ENCODE data around the gene UBE2L6. TPM values are rescaled to one million over a fixed set of nuclear protein-coding genes. Genes with fewer than 3 reads are reported as not detected.

UBE2L6 gene
- polyA plus RNA-seq, 1 donor from 2014 or later, result 88.0 TPM

DNA sequence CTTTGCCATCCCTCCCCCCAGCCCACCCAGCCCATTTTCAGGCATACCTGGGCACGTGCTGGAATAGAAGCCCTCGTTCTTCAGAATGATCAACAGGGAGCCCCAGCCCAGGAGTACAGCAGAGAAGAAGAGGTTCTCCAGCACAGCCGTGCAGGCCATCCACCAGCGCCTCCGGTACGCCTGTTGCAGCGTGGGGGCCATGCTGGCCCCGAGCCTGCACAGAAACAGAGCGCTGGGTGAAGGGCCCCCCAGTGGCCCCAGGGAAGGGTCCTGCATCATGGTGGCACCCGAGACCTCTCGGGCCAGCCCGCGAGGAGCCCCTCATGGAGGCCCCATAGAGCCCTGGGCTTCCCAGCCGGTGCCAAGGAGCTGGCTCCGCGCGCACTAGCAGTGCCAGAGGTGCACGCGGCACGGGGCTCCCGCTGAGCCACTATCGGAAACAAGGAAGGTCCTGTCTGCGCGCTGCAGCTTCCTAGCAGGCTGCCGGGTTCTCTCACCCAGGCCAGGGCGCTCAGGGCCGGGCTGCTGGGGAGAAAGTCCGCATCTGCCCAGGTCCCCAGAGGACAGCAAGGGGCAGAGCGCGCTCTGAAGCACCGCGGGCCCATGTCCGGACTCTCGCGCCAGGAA lies 53.4 kb downstream of the UBE2L6 start:
- H2AFZ ChIP-seq (ENCODE audit: low read depth, low read length), result no peak overlapping the region
- no peaks in the 10 kb centered on the region for H3K36me3 ChIP-seq (ENCODE audit: insufficient read depth, low read length)
- no peaks in the 10 kb centered on the region for H3F3A ChIP-seq (ENCODE audit: insufficient read depth, low read length, poor library complexity, severe bottlenecking)
- peaks cover 58% of the 10 kb centered on the region for H3K27me3 ChIP-seq (ENCODE audit: insufficient read depth, low read depth, low read length)
- TF ChIP-seq RAD21 (conservative IDR thresholded peaks at IDR 0.05) (no peak), TAF1 (IDR thresholded peaks at IDR 0.05; ENCODE audit: low read depth) (no peak), SMC3 (conservative IDR thresholded peaks at IDR 0.05; ENCODE audit: poor library complexity) (no peak), POLR2AphosphoS5 (IDR thresholded peaks at IDR 0.05) (no peak), MXI1 (conservative IDR thresholded peaks at IDR 0.05; ENCODE audit: poor library complexity, severe bottlenecking) (no peak), EZH2 (IDR thresholded peaks at IDR 0.05; ENCODE audit: borderline replicate concordance, insufficient read depth, low read length, poor library complexity, severe bottlenecking) (no peak), EP300 (conservative IDR thresholded peaks at IDR 0.05; ENCODE audit: poor library complexity, severe bottlenecking) (no peak)
- TF ChIP-seq, protein P1, sequence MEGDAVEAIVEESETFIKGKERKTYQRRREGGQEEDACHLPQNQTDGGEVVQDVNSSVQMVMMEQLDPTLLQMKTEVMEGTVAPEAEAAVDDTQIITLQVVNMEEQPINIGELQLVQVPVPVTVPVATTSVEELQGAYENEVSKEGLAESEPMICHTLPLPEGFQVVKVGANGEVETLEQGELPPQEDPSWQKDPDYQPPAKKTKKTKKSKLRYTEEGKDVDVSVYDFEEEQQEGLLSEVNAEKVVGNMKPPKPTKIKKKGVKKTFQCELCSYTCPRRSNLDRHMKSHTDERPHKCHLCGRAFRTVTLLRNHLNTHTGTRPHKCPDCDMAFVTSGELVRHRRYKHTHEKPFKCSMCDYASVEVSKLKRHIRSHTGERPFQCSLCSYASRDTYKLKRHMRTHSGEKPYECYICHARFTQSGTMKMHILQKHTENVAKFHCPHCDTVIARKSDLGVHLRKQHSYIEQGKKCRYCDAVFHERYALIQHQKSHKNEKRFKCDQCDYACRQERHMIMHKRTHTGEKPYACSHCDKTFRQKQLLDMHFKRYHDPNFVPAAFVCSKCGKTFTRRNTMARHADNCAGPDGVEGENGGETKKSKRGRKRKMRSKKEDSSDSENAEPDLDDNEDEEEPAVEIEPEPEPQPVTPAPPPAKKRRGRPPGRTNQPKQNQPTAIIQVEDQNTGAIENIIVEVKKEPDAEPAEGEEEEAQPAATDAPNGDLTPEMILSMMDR (IDR thresholded peaks at IDR 0.05; ENCODE audit: poor library complexity, severe bottlenecking), result no peak
- TF ChIP-seq, protein P2, sequence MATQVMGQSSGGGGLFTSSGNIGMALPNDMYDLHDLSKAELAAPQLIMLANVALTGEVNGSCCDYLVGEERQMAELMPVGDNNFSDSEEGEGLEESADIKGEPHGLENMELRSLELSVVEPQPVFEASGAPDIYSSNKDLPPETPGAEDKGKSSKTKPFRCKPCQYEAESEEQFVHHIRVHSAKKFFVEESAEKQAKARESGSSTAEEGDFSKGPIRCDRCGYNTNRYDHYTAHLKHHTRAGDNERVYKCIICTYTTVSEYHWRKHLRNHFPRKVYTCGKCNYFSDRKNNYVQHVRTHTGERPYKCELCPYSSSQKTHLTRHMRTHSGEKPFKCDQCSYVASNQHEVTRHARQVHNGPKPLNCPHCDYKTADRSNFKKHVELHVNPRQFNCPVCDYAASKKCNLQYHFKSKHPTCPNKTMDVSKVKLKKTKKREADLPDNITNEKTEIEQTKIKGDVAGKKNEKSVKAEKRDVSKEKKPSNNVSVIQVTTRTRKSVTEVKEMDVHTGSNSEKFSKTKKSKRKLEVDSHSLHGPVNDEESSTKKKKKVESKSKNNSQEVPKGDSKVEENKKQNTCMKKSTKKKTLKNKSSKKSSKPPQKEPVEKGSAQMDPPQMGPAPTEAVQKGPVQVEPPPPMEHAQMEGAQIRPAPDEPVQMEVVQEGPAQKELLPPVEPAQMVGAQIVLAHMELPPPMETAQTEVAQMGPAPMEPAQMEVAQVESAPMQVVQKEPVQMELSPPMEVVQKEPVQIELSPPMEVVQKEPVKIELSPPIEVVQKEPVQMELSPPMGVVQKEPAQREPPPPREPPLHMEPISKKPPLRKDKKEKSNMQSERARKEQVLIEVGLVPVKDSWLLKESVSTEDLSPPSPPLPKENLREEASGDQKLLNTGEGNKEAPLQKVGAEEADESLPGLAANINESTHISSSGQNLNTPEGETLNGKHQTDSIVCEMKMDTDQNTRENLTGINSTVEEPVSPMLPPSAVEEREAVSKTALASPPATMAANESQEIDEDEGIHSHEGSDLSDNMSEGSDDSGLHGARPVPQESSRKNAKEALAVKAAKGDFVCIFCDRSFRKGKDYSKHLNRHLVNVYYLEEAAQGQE (IDR thresholded peaks at IDR 0.05; ENCODE audit: borderline replicate concordance), result no peak
- H3K9me2 ChIP-seq (ENCODE audit: insufficient read depth, low read length), result no peaks in the 10 kb centered on the region
- no peaks in the 10 kb centered on the region for H3K79me2 ChIP-seq (replicated peaks; ENCODE audit: insufficient read depth, low read length)
- H3K9ac ChIP-seq (ENCODE audit: low read length), result no peak overlapping the region
- H3K4me2 ChIP-seq (ENCODE audit: low read length), result no peak overlapping the region
- peak overlapping the region; percentile 77 for H3K4me3 ChIP-seq (ENCODE audit: low read length)
- H3K9me3 ChIP-seq (ENCODE audit: low read length), result no peaks in the 10 kb centered on the region
- H4K20me1 ChIP-seq (ENCODE audit: insufficient read depth), result no peaks in the 10 kb centered on the region
- H3K27ac ChIP-seq (ENCODE audit: low read length), result no peak overlapping the region

DNA sequence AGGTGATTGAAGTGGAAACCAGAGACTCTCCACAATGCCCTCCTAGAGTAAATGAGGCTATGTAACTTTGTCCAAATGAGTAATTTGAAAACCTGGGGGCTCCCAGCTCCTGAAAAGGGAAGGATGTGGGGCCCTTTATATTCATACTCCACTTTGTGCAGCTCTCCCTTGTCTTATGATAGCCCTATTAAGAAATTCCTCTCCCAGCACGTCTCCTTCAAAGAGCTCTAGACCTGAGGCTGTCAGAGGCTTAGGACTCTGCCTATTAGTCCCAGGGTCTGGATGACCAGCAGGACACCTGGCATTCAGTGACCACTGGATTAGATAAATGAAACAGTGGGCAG lies 54.0 kb downstream of the UBE2L6 start:
- H3K27me3 ChIP-seq (ENCODE audit: insufficient read depth, low read depth, low read length), result peaks cover 58% of the 10 kb centered on the region
- H3K36me3 ChIP-seq (ENCODE audit: insufficient read depth, low read length), result no peaks in the 10 kb centered on the region
- no peaks in the 10 kb centered on the region for H3K9me2 ChIP-seq (ENCODE audit: insufficient read depth, low read length)
- no peaks in the 10 kb centered on the region for H3F3A ChIP-seq (ENCODE audit: insufficient read depth, low read length, poor library complexity, severe bottlenecking)
- H3K4me2 ChIP-seq (ENCODE audit: low read length), result no peak overlapping the region
- H3K4me3 ChIP-seq (ENCODE audit: low read length), result no peak overlapping the region
- H3K9me3 ChIP-seq (ENCODE audit: low read length), result no peaks in the 10 kb centered on the region
- H3K27ac ChIP-seq (ENCODE audit: low read length), result no peak overlapping the region
- no peaks in the 10 kb centered on the region for H3K79me2 ChIP-seq (replicated peaks; ENCODE audit: insufficient read depth, low read length)
- TF ChIP-seq SMC3 (conservative IDR thresholded peaks at IDR 0.05; ENCODE audit: poor library complexity) (no peak), TAF1 (IDR thresholded peaks at IDR 0.05; ENCODE audit: low read depth) (no peak)
- H3K9ac ChIP-seq (ENCODE audit: low read length), result no peak overlapping the region
- no peak overlapping the region for H2AFZ ChIP-seq (ENCODE audit: low read depth, low read length)
- H4K20me1 ChIP-seq (ENCODE audit: insufficient read depth), result no peaks in the 10 kb centered on the region

Data from neural cell (in vitro differentiated cells).